HCEC 1CT (cell line): Measurements from ENCODE around the gene IL21R.

Experiments
- DNase-seq: peaks from one replicate; pipeline ENCODE4 v3.0.0-alpha.2; 2017

IL21R gene

DNA sequence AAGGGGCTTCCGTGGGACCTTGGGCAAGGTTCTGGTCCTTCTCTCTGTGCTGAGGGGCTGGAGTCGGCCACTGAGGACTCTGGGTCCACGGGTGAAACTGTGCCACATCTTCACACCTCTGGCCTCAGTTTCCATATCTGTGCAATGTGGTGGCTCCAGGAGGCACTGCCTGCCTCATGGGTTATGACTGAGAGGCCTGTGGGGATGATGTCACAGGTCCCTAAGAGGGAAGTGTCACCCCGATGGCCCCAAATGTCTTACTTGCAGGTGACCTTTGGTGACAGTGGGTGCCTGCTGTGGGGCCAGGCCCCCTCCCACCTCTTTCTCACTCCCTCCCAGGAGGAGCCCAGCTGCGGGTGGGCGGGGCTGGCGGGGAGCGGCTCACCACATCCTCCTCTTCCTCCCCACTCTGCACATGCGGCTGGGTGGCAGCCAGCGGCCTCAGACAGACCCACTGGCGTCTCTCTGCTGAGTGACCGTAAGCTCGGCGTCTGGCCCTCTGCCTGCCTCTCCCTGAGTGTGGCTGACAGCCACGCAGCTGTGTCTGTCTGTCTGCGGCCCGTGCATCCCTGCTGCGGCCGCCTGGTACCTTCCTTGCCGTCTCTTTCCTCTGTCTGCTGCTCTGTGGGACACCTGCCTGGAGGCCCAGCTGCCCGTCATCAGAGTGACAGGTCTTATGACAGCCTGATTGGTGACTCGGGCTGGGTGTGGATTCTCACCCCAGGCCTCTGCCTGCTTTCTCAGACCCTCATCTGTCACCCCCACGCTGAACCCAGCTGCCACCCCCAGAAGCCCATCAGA lies at the start of gene IL21R:
Gene IL21R (plus strand): TSS at position 407 of the 801 bp plus-strand sequence. CDS start 27,898 bp downstream, outside the sequence.
- no peak for DNase-seq

DNA sequence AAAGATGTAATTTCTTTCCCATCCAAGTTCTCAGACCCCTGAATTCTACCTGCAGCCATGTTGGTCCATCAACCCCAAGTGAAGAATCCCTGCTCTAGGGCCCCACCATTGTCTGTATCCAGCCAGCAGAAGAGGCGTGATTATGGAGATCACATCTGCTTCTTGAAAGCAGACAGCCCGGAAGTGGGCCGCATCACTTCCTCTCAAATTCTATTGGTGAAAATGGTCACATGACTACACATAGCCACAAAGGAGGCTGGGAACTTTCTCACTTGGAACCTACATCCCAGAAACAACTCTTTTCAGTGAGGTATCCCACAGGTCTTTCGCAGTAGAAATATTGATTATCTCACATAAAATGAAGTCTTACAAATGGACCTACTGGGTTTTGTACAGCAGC lies 48.1 kb upstream of the IL21R start:
- no peak for DNase-seq

GRCh38 chr16:27355610-27356009 lies 46.4 kb upstream of the IL21R start:
- peak; percentile 29 for DNase-seq

GRCh38 chr16:27356794-27357193 lies 45.2 kb upstream of the IL21R start:
- DNase-seq, result no peak

GRCh38 chr16:27359051-27359450 lies 42.9 kb upstream of the IL21R start:
- DNase-seq, result no peak

- DNase-seq, result no peak
Measured at GRCh38 chr16:27359615-27360014, 42.4 kb upstream of the IL21R start.

DNA sequence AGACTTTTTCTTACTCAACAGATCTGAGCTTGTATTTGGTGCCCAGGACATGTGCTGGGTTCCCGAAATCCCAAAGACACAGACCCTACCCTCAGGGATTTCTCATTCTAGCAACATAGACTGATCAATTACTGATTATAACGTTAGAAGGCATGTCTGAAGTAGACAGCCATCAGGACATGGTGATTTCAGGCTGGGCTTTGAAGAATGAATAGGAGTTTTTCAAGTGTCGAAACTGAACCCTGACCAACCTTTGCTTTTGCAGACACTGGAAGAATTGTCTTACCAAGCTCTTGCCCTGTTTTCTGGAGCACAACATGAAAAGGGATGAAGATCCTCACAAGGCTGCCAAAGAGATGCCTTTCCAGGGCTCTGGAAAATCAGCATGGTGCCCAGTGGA lies 40.0 kb upstream of the IL21R start:
- no peak for DNase-seq

GRCh38 chr16:27362570-27363245 lies 39.3 kb upstream of the IL21R start:
- no peak for DNase-seq

DNA sequence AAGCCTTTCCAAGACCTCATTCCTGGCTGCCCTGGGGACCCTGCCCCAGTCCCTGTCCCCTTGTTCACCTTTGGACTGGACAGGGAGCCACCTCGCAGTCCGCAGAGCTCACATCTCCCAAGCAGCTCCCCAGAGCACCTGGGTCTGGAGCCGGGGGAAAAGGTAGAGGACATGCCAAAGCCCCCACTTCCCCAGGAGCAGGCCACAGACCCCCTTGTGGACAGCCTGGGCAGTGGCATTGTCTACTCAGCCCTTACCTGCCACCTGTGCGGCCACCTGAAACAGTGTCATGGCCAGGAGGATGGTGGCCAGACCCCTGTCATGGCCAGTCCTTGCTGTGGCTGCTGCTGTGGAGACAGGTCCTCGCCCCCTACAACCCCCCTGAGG lies 38.7 kb upstream of the IL21R start:
- no peak for DNase-seq

GRCh38 chr16:27363797-27364196 lies 38.2 kb upstream of the IL21R start:
- no peak for DNase-seq

- no peak for DNase-seq
Measured at GRCh38 chr16:27364493-27365141, 37.4 kb upstream of the IL21R start.

DNA sequence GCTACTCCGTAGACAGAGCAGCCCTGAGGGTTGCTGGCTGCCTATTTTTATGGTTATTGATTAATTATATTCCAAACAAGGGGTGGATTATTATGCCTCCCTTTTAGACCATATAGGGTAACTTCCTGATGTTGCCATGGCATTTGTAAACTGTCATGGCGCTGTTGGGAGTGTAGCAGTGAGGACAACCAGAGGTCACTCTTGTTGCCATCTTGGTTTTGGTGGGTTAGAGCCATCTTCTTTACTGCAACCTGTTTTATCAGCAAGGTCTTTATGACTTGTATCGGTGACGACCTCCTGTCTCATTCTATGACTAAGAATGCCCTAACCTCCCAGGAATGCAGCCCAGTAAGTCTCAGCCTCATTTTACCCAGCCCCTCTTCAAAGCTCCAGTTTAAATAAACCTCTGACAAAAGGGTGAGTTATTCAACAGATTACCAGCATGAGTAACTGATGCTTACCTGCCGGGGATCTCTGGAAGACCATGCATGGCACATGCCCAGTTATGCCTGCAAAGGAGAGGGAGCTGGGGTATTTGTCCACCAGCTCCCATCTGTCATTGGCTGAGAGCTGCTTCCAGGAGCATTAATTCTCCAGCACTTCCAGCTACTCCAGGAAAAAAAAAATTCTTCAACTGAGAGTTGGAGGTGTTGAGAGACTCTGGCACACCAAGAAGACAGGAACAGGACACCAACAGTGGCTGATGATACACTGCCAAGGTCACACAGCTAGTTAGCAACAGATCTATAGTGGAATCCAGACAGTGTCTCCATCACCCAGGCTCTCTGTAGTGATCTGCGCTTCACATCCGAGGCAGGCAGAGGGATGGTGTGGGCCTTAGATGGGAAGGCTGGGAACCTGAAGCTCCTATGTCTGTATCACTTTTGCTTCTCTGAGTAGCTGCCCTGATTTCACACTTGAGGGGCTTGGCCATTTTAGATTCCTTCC lies 36.6 kb upstream of the IL21R start:
- peak; percentile 66 for DNase-seq

- DNase-seq, result no peak
Measured at GRCh38 chr16:27366687-27367460, 35.1 kb upstream of the IL21R start.

DNA sequence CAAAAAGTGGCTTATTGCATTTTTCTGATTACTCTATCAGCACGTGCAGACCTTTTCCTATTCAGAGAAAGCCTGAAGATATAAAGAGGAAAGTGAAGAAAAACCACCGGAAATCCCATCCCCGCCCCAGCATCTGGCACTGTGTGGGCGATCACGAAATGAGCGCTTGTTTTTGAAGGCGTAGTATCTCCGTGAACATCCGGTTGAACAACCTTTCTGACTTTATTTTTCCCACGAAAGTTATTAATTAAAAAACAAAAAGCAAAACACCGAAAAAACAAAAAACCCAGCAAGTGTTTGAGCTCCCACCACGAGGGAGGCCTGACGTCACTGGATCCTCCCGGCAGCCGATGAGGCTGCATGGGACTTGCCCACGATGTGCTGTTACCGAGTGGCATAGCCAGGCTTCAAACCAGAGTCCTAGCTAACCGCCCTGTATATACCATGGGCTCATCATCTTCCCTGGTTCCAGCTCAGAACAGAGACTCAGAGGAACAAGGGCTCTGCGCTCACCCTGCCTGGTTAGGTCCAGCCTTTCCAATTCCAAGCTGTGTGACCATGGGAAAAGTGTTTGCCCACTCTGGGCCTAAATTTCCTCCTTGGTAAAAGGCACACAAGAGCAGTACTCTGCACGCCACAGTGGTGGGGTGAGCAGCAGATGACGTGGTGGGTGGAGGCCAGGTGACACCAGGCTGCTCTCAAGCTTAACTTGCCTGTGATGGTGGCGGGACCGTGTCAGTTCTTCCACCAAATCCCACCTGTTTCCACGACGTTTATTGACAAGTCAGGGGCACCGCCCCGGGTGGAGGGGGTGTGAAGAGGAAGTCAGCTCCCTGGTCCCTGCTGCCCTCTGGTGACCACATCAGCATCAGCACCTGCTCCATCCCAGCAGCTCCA lies 34.3 kb upstream of the IL21R start:
- DNase-seq, result peak; percentile 35

DNA sequence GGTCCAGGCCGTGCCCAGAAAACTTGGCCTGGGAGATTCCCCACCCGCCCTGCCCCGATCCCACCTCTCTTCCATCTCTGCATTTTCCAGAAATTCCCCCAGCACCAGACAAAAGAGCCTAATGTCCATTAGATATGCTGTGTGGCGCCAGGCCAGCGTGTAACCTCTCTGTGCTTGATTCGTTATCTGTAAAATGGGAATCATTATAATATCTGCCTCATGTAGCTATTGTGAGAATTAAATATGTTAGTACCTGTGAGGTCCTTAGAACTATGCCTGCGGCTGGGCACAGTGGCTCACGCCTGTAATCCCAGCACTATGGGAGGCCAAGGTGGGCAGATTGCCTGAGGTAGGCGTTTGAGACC lies 33.6 kb upstream of the IL21R start:
- no peak for DNase-seq

- DNase-seq, result peak; percentile 89
Measured at GRCh38 chr16:27369806-27370205, 32.2 kb upstream of the IL21R start.

DNA sequence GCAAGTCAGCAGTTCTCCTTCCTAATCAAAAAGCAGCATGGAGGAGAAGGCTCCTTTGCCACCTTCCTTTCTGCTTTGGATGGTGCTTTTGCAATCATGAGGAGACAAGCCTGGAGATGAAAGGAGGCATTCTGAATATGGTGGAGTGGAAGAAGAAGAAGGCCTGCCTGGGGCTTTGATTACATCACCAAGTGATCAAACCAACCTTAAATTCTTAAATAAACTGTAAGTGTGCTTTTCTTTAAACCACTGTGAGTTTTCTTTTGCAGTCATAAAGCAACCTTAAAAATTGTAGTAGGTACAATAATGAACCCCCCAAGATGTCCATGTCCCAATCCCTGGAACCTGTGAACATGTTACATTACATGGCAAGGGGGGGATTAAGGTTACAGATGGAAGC lies 31.7 kb upstream of the IL21R start:
- DNase-seq, result peak; percentile 4

DNA sequence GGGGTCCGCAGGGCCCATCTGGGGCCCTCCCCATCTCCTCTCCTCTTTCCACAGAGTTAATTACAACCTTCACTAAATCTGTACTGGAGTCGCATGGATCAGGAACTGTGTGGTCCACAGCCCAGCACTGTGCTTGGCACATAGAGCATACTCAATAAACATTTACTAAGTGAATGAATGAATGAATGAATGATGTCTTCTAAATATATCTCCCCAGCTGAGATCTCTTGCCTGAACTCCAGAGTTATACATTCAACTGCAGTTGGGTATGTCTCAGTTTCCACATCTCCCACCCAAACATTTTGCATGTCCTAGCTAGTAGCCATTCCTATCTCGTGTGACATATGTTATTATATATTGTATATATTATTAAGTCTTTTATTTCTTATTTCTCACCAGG lies 28.7 kb upstream of the IL21R start:
- DNase-seq, result no peak

DNA sequence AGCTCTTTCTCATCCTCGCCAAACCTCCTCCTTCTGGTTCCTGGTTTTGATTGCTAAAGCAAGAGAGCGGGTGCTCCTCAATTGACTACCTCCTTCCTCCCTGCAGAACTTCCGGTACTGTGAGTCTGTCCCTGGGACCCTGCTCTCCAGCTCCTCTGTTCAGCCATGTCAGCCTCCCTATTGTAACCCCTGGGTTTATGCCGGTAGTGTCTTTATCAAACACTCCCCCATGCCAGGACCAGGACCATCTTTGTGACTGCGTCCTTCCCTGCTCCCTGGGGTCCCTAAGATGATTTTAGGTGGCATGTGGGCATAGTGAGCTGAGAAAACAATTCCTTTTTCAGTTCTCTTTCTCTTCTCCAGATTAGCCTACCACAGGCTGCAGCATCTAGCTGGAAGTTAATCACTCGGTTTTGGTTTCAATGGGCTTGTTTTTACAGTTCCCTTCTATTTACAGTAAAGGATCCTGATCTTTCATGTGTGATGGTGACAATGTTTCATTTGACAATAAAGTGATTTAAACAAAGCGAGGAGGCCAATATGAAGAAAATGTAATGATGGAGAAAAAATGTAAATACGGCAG lies 27.7 kb upstream of the IL21R start:
- DNase-seq, result no peak

DNA sequence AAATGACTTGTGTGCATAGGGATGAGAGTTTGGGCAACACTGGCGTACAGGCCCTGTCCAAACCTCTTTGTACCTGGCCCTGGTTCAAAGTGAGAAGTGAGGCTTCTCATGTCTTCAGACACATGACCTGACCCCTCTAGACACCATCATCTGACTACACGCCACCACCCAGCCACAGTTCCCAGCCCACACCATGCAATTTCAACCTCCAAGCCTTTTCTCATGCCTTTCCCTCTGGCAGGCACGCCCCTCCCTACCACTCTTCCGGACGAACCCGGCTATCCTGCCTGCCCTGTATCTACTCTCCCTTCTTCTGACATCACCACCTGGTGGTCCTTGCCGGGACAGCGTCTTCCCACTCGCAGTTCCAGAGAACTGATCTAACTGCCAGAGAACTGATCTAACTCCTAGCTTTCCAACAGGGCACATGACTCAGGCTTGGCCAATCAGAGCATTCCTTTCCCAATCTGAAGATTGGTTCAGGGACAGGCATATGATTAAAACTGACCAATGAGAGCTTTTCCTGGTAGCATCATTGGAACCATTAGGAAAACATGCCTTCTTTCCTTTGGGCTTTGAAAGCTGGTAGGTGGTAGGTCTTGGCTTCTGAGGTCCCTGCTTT lies 27.1 kb upstream of the IL21R start:
- peak; percentile 72 for DNase-seq
